OCI-LY1 (cell line): ENCODE measurements around the gene PDE4C.

ENCODE experiments used
- CTCF ChIP-seq: fragments of 200-600 bp; sonication (generic), shearing (Covaris generic); IDR thresholded peaks from 2 replicates; pipeline ENCODE4 v1.5.1; 2017; ENCODE audit warnings: mild to moderate bottlenecking, antibody characterized with exemption, low read length, moderate library complexity, mixed read lengths
- EZH2 ChIP-seq: fragments of 200-600 bp; sonication (generic), shearing (Covaris generic); IDR thresholded peaks from 2 replicates; pipeline ENCODE4 v1.8.0; 2017; ENCODE audit warnings: borderline replicate concordance, mixed run types, mild to moderate bottlenecking, antibody characterized with exemption, low read length, moderate library complexity, mixed read lengths

- TF ChIP-seq CTCF (no peak), EZH2 (no peak)
Measured at GRCh38 chr19:18218159-18218558, 8.1 kb downstream of the PDE4C start.
